Neural progenitor cell (in vitro differentiated cells): ENCODE data around the gene CPNE1. TPM values are rescaled to one million over a fixed set of nuclear protein-coding genes. Genes with fewer than 3 reads are reported as not detected.

Experiments used
- DNase-seq: peaks from one replicate; pipeline ENCODE4 v3.0.0-alpha.2; 2016; ENCODE audit warnings: low spot score
- H2AFZ ChIP-seq: fragments of 200-600 bp; sonication (generic); replicated peaks from 2 replicates; pipeline ENCODE4 v1.6.1; 2016; ENCODE audit warnings: antibody characterized with exemption
- H3F3A ChIP-seq: fragments of 200-600 bp; sonication (generic); 2 replicates; pipeline ENCODE4 v1.6.1; 2016; ENCODE audit warnings: antibody characterized with exemption, low read depth
- H3K27ac ChIP-seq: fragments of 200-600 bp; sonication (generic); 2 replicates; pipeline ENCODE4 v1.5.1; 2016; ENCODE audit warnings: mild to moderate bottlenecking
- H3K27me3 ChIP-seq: fragments of 200-600 bp; sonication (generic); 2 replicates; pipeline ENCODE4 v1.6.1; 2016; ENCODE audit warnings: mild to moderate bottlenecking, moderate library complexity
- H3K36me3 ChIP-seq: fragments of 200-600 bp; sonication (generic); 2 replicates; pipeline ENCODE4 v1.5.1; 2016
- H3K4me1 ChIP-seq: fragments of 200-600 bp; sonication (generic); 2 replicates; pipeline ENCODE4 v1.6.1; 2016; ENCODE audit warnings: mixed run types
- H3K4me2 ChIP-seq: fragments of 200-600 bp; sonication (generic); 2 replicates; pipeline ENCODE4 v1.6.1; 2016
- H3K4me3 ChIP-seq: fragments of 200-600 bp; sonication (generic); 2 replicates; pipeline ENCODE4 v1.5.1; 2016
- H3K79me2 ChIP-seq: fragments of 200-600 bp; sonication (generic); 2 replicates; pipeline ENCODE4 v1.6.1; 2016; ENCODE audit warnings: low read depth
- H3K9ac ChIP-seq: fragments of 200-600 bp; sonication (generic); 2 replicates; pipeline ENCODE4 v1.6.1; 2016
- H3K9me3 ChIP-seq: fragments of 200-600 bp; sonication (generic); 2 replicates; pipeline ENCODE4 v1.5.1; 2016; ENCODE audit warnings: low read depth
- H4K20me1 ChIP-seq: fragments of 200-600 bp; sonication (generic); 2 replicates; pipeline ENCODE4 v1.6.1; 2016; ENCODE audit warnings: low read depth
- H3K27ac Mint-ChIP-seq: 3 replicates; pipeline ENCODE4 v1.8.0; 2021; ENCODE audit warnings: mixed read lengths
- H3K27me3 Mint-ChIP-seq: 2 replicates; pipeline ENCODE4 v1.8.0; 2022; ENCODE audit warnings: low read depth, mild to moderate bottlenecking, inconsistent platforms, moderate library complexity, mixed read lengths; ENCODE audit not compliant: insufficient read depth
- H3K36me3 Mint-ChIP-seq: 3 replicates; pipeline ENCODE4 v1.8.0; 2021; ENCODE audit warnings: mixed read lengths
- H3K4me1 Mint-ChIP-seq: 3 replicates; pipeline ENCODE4 v1.8.0; 2021; ENCODE audit warnings: mixed read lengths
- H3K4me3 Mint-ChIP-seq: 3 replicates; pipeline ENCODE4 v1.8.0; 2021; ENCODE audit warnings: mild to moderate bottlenecking, moderate library complexity, mixed read lengths
- H3K9me3 Mint-ChIP-seq: 3 replicates; pipeline ENCODE4 v1.8.0; 2020; ENCODE audit warnings: mixed read lengths
- CTCF ChIP-seq: fragments of 200-600 bp; sonication (generic); IDR thresholded peaks from 2 replicates; pipeline ENCODE4 v1.5.1; 2017; ENCODE audit warnings: antibody characterized with exemption, mild to moderate bottlenecking
- EZH2 ChIP-seq: fragments of 200-600 bp; sonication (generic); IDR thresholded peaks from 2 replicates; pipeline ENCODE4 v1.6.1; 2017; ENCODE audit warnings: antibody characterized with exemption, mild to moderate bottlenecking, moderate library complexity
- EZH2phosphoT487 ChIP-seq: fragments of 200-600 bp; sonication (generic); IDR thresholded peaks from 2 replicates; pipeline ENCODE4 v1.6.1; 2017; ENCODE audit warnings: antibody characterized with exemption
- total RNA-seq: library from RNA; depleted of rRNA; stranded (reverse); fragments of >200 nt; gene quantifications from 2 replicates; pipeline ENCODE4 v1.2.3, GENCODE V29; 2015; ENCODE audit warnings: low replicate concordance

Gene CPNE1
- total RNA-seq, 1 donor from 2014 or later = 140 TPM

GRCh38 chr20:35699957-35700624 lies 35.4 kb upstream of the CPNE1 start:
- H3K9ac ChIP-seq = peak overlapping the region; percentile 91
- no peak overlapping the region for H3K27ac ChIP-seq
- H2AFZ ChIP-seq = peak overlapping the region; percentile 70
- H3K4me3 Mint-ChIP-seq = peak overlapping the region; percentile 92
- peaks cover 21% of the 10 kb centered on the region for H3K4me1 Mint-ChIP-seq
- no peak for TF ChIP-seq EZH2
- TF ChIP-seq CTCF = no peak
- no peak for TF ChIP-seq EZH2phosphoT487
- DNase-seq = no peak
- peak overlapping the region; percentile 90 for H3K27ac Mint-ChIP-seq
- H3K36me3 ChIP-seq = peaks cover 19% of the 10 kb centered on the region
- H3K4me3 ChIP-seq = peak overlapping the region; percentile 89
- peaks cover 12% of the 10 kb centered on the region for H3K4me1 ChIP-seq
- H3K79me2 ChIP-seq = peaks cover 21% of the 10 kb centered on the region
- peak overlapping the region; percentile 96 for H3K4me2 ChIP-seq
- H3F3A ChIP-seq = peaks cover 75% of the 10 kb centered on the region
- no peaks in the 10 kb centered on the region for H3K9me3 ChIP-seq
- peaks cover 15% of the 10 kb centered on the region for H3K36me3 Mint-ChIP-seq
- no peaks in the 10 kb centered on the region for H3K27me3 ChIP-seq
- H3K9me3 Mint-ChIP-seq = no peaks in the 10 kb centered on the region
- H3K27me3 Mint-ChIP-seq = peaks cover 6% of the 10 kb centered on the region
- H4K20me1 ChIP-seq = peaks cover 30% of the 10 kb centered on the region

- peaks cover 14% of the 10 kb centered on the region for H3K36me3 Mint-ChIP-seq
- Histone ChIP-seq H3K27me3 (no peaks in the 10 kb centered on the region), H4K20me1 (peaks cover 22% of the 10 kb centered on the region), H3K9me3 (no peaks in the 10 kb centered on the region), H3K27ac (peak within 1 kb of the TSS; percentile 73), H3K36me3 (peaks cover 11% of the 10 kb centered on the region), H3K79me2 (peaks cover 19% of the 10 kb centered on the region), H3K9ac (peak within 1 kb of the TSS; percentile 91), H2AFZ (peak within 1 kb of the TSS; percentile 74), H3F3A (peaks cover 67% of the 10 kb centered on the region), H3K4me2 (peak within 1 kb of the TSS; percentile 96), H3K4me1 (peaks cover 12% of the 10 kb centered on the region), H3K4me3 (peak within 1 kb of the TSS; percentile 89)
- H3K4me3 Mint-ChIP-seq = peak within 1 kb of the TSS; percentile 92
- DNase-seq = peak; percentile 95
- H3K9me3 Mint-ChIP-seq = no peaks in the 10 kb centered on the region
- peaks cover 6% of the 10 kb centered on the region for H3K27me3 Mint-ChIP-seq
- TF ChIP-seq EZH2 (no peak), CTCF (peak; percentile 42)
- peaks cover 21% of the 10 kb centered on the region for H3K4me1 Mint-ChIP-seq
- H3K27ac Mint-ChIP-seq = peak within 1 kb of the TSS; percentile 90
These were observed 34.6 kb upstream of the CPNE1 start, which contains the start of the genes NFS1 and ROMO1 for GRCh38 chr20:35699127-35699956. Gene NFS1, minus strand, starts transcription at chr20:35699352. Its CDS starts 64 bp downstream, at chr20:35699288. Gene ROMO1, plus strand, starts transcription at chr20:35699405. Its CDS starts 228 bp downstream, at chr20:35699633.

DNA sequence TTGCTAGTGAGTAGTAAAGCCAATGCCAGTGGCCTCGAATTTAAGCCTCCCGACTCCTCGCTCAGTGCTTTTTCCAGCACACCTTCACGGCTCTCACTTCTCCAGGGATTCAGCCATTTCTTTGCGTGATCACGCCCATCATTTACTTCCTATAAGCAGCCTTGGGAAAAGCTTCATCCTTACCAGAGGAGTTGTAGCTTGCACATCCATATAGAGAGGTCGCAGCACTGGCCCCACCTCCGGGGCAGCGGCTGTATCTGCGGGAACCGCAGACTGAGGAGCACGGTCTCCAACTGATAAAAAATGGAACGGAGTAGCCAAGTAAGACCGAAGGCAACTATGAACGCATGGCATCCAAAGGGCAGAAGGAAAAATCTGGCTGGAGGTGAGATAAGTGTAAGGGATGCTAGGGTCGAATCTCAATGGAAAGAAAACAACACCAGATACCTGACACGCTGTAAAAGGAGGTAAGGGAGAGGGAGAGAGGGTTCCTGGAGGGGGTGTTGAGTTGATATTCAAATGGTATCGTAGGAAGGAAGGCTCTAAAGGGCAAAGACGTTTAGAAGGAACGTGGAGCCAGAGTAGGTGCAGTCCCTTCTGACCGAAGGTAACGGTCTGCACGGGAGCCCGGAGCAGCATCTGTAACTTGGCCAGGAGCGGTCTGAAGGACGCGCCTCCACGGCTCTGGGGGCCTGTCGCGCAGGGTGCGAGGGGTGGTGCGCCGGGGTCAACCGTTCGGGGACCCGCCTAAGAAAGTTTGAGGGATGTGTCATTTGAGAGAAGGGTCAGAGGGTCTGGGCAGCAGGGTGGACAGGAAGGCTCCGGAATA lies 33.8 kb upstream of the CPNE1 start:
- Mint-ChIP-seq H3K4me1 (peaks cover 21% of the 10 kb centered on the region), H3K36me3 (peaks cover 11% of the 10 kb centered on the region), H3K27me3 (peaks cover 6% of the 10 kb centered on the region), H3K27ac (peak overlapping the region; percentile 12), H3K4me3 (peak overlapping the region; percentile 92), H3K9me3 (no peaks in the 10 kb centered on the region)
- no peaks in the 10 kb centered on the region for H3K9me3 ChIP-seq
- peak overlapping the region; percentile 91 for H3K9ac ChIP-seq
- peaks cover 5% of the 10 kb centered on the region for H3K36me3 ChIP-seq
- peak overlapping the region; percentile 89 for H3K4me3 ChIP-seq
- H3F3A ChIP-seq = peaks cover 59% of the 10 kb centered on the region
- H3K27ac ChIP-seq = peak overlapping the region; percentile 73
- TF ChIP-seq CTCF = no peak
- no peak for TF ChIP-seq EZH2
- no peak for TF ChIP-seq EZH2phosphoT487
- H4K20me1 ChIP-seq = peaks cover 16% of the 10 kb centered on the region
- H3K4me1 ChIP-seq = peaks cover 12% of the 10 kb centered on the region
- H2AFZ ChIP-seq = peak overlapping the region; percentile 74
- H3K4me2 ChIP-seq = peak overlapping the region; percentile 96
- DNase-seq = peak; percentile 47
- H3K79me2 ChIP-seq = peaks cover 15% of the 10 kb centered on the region
- H3K27me3 ChIP-seq = no peaks in the 10 kb centered on the region
